ENCODE measurements around the gene CDYL.

The CDYL gene

GRCh38 chr6:4819706-4820283 is 43.6 kb downstream of the CDYL start:
- TF ChIP-seq EP300 (IDR thresholded peaks at IDR 0.05; ENCODE audit: borderline replicate concordance) (no peak), MAX (IDR thresholded peaks at IDR 0.05) (no peak), FOXM1 (IDR thresholded peaks at IDR 0.05; ENCODE audit: borderline replicate concordance, low read depth) (no peak), TCF12 (IDR thresholded peaks at IDR 0.05; ENCODE audit: low read depth) (no peak), REST (IDR thresholded peaks at IDR 0.05; ENCODE audit: low read depth) (no peak), TEAD4 (IDR thresholded peaks at IDR 0.05) (no peak)

- TF ChIP-seq TEAD4 (IDR thresholded peaks at IDR 0.05) (no peak), EP300 (IDR thresholded peaks at IDR 0.05; ENCODE audit: borderline replicate concordance) (no peak), TCF12 (IDR thresholded peaks at IDR 0.05; ENCODE audit: low read depth) (no peak), CEBPB (IDR thresholded peaks at IDR 0.05) (no peak), FOXM1 (IDR thresholded peaks at IDR 0.05; ENCODE audit: borderline replicate concordance, low read depth) (no peak), CREB1 (IDR thresholded peaks at IDR 0.05; ENCODE audit: low read depth) (no peak)
Measured at GRCh38 chr6:4820704-4821276, 44.6 kb downstream of the CDYL start.

GRCh38 chr6:4822476-4822875 is 46.3 kb downstream of the CDYL start:
- TF ChIP-seq TCF12 (IDR thresholded peaks at IDR 0.05; ENCODE audit: low read depth) (no peak), REST (IDR thresholded peaks at IDR 0.05; ENCODE audit: low read depth) (no peak), TEAD4 (IDR thresholded peaks at IDR 0.05) (no peak), NFIC (IDR thresholded peaks at IDR 0.05) (no peak), YY1 (IDR thresholded peaks at IDR 0.05; ENCODE audit: low read depth) (no peak), EGR1 (IDR thresholded peaks at IDR 0.05) (no peak), EP300 (IDR thresholded peaks at IDR 0.05; ENCODE audit: borderline replicate concordance) (no peak), MAX (IDR thresholded peaks at IDR 0.05) (no peak), TAF1 (IDR thresholded peaks at IDR 0.05; ENCODE audit: low read depth) (no peak), CEBPB (IDR thresholded peaks at IDR 0.05) (no peak), RAD21 (IDR thresholded peaks at IDR 0.05; ENCODE audit: low read depth) (no peak), ZBTB7A (IDR thresholded peaks at IDR 0.05; ENCODE audit: low read depth) (no peak), USF1 (IDR thresholded peaks at IDR 0.05) (no peak), FOXM1 (IDR thresholded peaks at IDR 0.05; ENCODE audit: borderline replicate concordance, low read depth) (no peak), CREB1 (IDR thresholded peaks at IDR 0.05; ENCODE audit: low read depth) (no peak)

- TF ChIP-seq REST (IDR thresholded peaks at IDR 0.05; ENCODE audit: low read depth) (no peak), FOXM1 (IDR thresholded peaks at IDR 0.05; ENCODE audit: borderline replicate concordance, low read depth) (no peak), TAF1 (IDR thresholded peaks at IDR 0.05; ENCODE audit: low read depth) (no peak), USF1 (IDR thresholded peaks at IDR 0.05) (no peak), CREB1 (IDR thresholded peaks at IDR 0.05; ENCODE audit: low read depth) (no peak), MAX (IDR thresholded peaks at IDR 0.05) (no peak), YY1 (IDR thresholded peaks at IDR 0.05; ENCODE audit: low read depth) (no peak), RAD21 (IDR thresholded peaks at IDR 0.05; ENCODE audit: low read depth) (no peak), NFIC (IDR thresholded peaks at IDR 0.05) (no peak), EP300 (IDR thresholded peaks at IDR 0.05; ENCODE audit: borderline replicate concordance) (no peak), ZBTB7A (IDR thresholded peaks at IDR 0.05; ENCODE audit: low read depth) (no peak), CEBPB (IDR thresholded peaks at IDR 0.05) (no peak), TEAD4 (IDR thresholded peaks at IDR 0.05) (no peak), TCF12 (IDR thresholded peaks at IDR 0.05; ENCODE audit: low read depth) (no peak), EGR1 (IDR thresholded peaks at IDR 0.05) (no peak)
Measured at GRCh38 chr6:4828187-4828698, 52.0 kb downstream of the CDYL start.

Data from Ishikawa (cell line).